Breast epithelium (tissue), 4 donors: ENCODE measurements around the gene RILP. TPM values are rescaled to one million over a fixed set of nuclear protein-coding genes. Genes with fewer than 3 reads are reported as not detected.
A peak's percentile ranks its signal among the peaks of the same experiment; 100 is the strongest.
"Not testable (repeated sequence)": the region's sequence is repeated elsewhere in the genome, so short reads cannot be mapped to it uniquely, and the experiment has no call there.

ENCODE experiments used
- DNase-seq, 2 donors: peaks; one replicate each; pipeline ENCODE4 v3.0.0-alpha.2; 2019; ENCODE audit warnings: low spot score in 2 of 2
- H3K27ac ChIP-seq, 2 donors: fragments of 200-600 bp; sonication (generic) in 1 of 2; one replicate each; pipeline ENCODE4 v1.5.1; 2016 to 2019; ENCODE audit warnings: mild to moderate bottlenecking in 1 of 2
- H3K27me3 ChIP-seq, 2 donors: fragments of 200-600 bp; sonication (generic) in 1 of 2; one replicate each; pipeline versions ENCODE4 v1.5.1 to v1.6.0; 2017 to 2019; ENCODE audit warnings: control low read depth in 1 of 2, mild to moderate bottlenecking in 1 of 2
- H3K36me3 ChIP-seq: fragments of 200-600 bp; one replicate; pipeline ENCODE4 v1.5.1; 2019
- H3K4me1 ChIP-seq, 2 donors: fragments of 200-600 bp; sonication (generic); one replicate each; pipeline ENCODE4 v1.5.1; 2016 to 2019; ENCODE audit warnings: control low read depth in 1 of 2
- H3K4me3 ChIP-seq, 3 donors: fragments of 200-600 bp; sonication (generic); 1 replicate in 2 of 3; 2 replicates in 1 of 3; pipeline ENCODE4 v1.5.1; 2016 to 2019; ENCODE audit warnings: mild to moderate bottlenecking in 3 of 3, moderate library complexity in 2 of 3
- H3K9me3 ChIP-seq, 2 donors: fragments of 200-600 bp; sonication (generic) in 1 of 2; one replicate each; pipeline ENCODE4 v1.5.1; 2016 to 2019; ENCODE audit warnings: control low read depth in 1 of 2
- CTCF ChIP-seq, 3 donors: fragments of 450-650 bp; IDR thresholded peaks; one replicate each; pipeline ENCODE4 v1.5.1; 2016 to 2017; ENCODE audit warnings: antibody characterized with exemption in 3 of 3, mild to moderate bottlenecking in 3 of 3, moderate library complexity in 3 of 3
- POLR2A ChIP-seq: fragments of 450-650 bp; IDR thresholded peaks from one replicate; pipeline ENCODE4 v1.6.1; 2016; ENCODE audit warnings: antibody characterized with exemption, mild to moderate bottlenecking, moderate library complexity
- POLR2AphosphoS5 ChIP-seq, 3 donors: sonication (generic); formaldehyde crosslinking; IDR thresholded peaks; one replicate each; pipeline ENCODE4 v1.6.1; 2017; ENCODE audit warnings: antibody characterized with exemption in 3 of 3
- intact Hi-C: fragments of 100-400 bp; cut with DNase I; formaldehyde crosslinking; loops from one replicate; pipeline ENCODE4 v1.15.1; 2023; ENCODE audit warnings: low total_unique reads
- total RNA-seq, 3 donors: library from RNA; depleted of rRNA; stranded (reverse); fragments of >200 nt; gene quantifications; one replicate each; pipeline ENCODE4 v1.1.0, GENCODE V29; 2016

Gene RILP
- total RNA-seq, 3 donors from 2014 or later, result 15.4 to 42.7 (median 31.1) TPM

- H3K27me3 ChIP-seq, result no peaks in the 10 kb centered on the region
- no peak for DNase-seq
- no peak overlapping the region for H3K4me3 ChIP-seq
- no peaks in the 10 kb centered on the region for H3K9me3 ChIP-seq
- H3K4me1 ChIP-seq, result no peaks in the 10 kb centered on the region
- H3K36me3 ChIP-seq, result peaks cover 72% of the 10 kb centered on the region
- intact Hi-C loops, result no loop called here
- TF ChIP-seq POLR2A, result no peak
- TF ChIP-seq CTCF (IDR thresholded peaks at IDR 0.05), result no peak
- TF ChIP-seq POLR2AphosphoS5 (IDR thresholded peaks at IDR 0.05), result no peak
- peak overlapping the region in 1 of 2 donors; percentile 4 for H3K27ac ChIP-seq
Observed at GRCh38 chr17:1676401-1676800, 26.7 kb upstream of the RILP start.

- Histone ChIP-seq H3K4me1 (no peaks in the 10 kb centered on the region), H3K27me3 (no peaks in the 10 kb centered on the region), H3K27ac (no peak overlapping the region), H3K4me3 (no peak overlapping the region), H3K9me3 (no peaks in the 10 kb centered on the region), H3K36me3 (peaks cover 45% of the 10 kb centered on the region)
- intact Hi-C loops, result no loop called here
- no peak for DNase-seq
- TF ChIP-seq POLR2A (no peak), CTCF (IDR thresholded peaks at IDR 0.05) (no peak), POLR2AphosphoS5 (IDR thresholded peaks at IDR 0.05) (no peak)
Observed at GRCh38 chr17:1673041-1673785, 23.5 kb upstream of the RILP start.

- H3K4me1 ChIP-seq, intact Hi-C loops, H3K27me3 ChIP-seq, DNase-seq, H3K4me3 ChIP-seq, H3K9me3 ChIP-seq: not testable (repeated sequence)
- H3K36me3 ChIP-seq, result peaks cover 27% of the 10 kb centered on the region
- peak overlapping the region in 1 of 2 donors; percentile 9 for H3K27ac ChIP-seq
Observed at GRCh38 chr17:1663934-1664333, 14.3 kb upstream of the RILP start.

- no peak for TF ChIP-seq POLR2A
- TF ChIP-seq POLR2AphosphoS5 (IDR thresholded peaks at IDR 0.05), result no peak
- TF ChIP-seq CTCF (IDR thresholded peaks at IDR 0.05), result no peak
- Histone ChIP-seq H3K9me3 (no peaks in the 10 kb centered on the region), H3K4me3 (no peak overlapping the region), H3K27ac (no peak overlapping the region), H3K4me1 (no peaks in the 10 kb centered on the region), H3K36me3 (peaks cover 28% of the 10 kb centered on the region), H3K27me3 (no peaks in the 10 kb centered on the region)
- intact Hi-C loops, result no loop called here
- DNase-seq, result no peak
Observed at GRCh38 chr17:1661045-1661444, 11.4 kb upstream of the RILP start.

- TF ChIP-seq POLR2A (no peak), CTCF (IDR thresholded peaks at IDR 0.05) (no peak), POLR2AphosphoS5 (IDR thresholded peaks at IDR 0.05) (no peak)
- H3K4me1 ChIP-seq, result no peaks in the 10 kb centered on the region
- no peak overlapping the region for H3K4me3 ChIP-seq
- H3K36me3 ChIP-seq, result peaks cover 39% of the 10 kb centered on the region
- H3K9me3 ChIP-seq, result no peaks in the 10 kb centered on the region
- intact Hi-C loops, result no loop called here
- no peak overlapping the region for H3K27ac ChIP-seq
- no peak for DNase-seq
- no peaks in the 10 kb centered on the region for H3K27me3 ChIP-seq
Observed at GRCh38 chr17:1658100-1658499, 8.4 kb upstream of the RILP start.
